ENCODE results near the gene MTR.

The MTR gene

DNA sequence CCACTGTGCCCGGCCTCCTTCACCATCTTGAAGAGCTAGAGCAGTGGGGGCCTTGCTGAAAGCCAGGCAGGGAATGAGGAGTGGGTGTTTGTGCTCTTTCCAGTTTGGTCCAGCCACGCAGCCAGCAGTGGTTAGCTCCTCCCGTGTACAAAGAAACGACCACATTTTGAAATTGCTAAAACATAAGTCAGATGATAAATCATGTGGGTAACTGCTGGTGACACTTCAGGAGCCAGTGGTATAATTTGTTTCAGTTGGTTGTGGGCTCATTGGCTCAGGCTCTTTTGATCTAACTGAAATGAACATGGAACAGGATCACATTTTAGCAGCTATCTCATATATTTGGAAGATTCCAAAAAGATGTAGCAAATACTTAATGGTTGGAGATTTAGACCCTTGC is 87.6 kb downstream of the MTR start:
- TF ChIP-seq, protein P1, sequence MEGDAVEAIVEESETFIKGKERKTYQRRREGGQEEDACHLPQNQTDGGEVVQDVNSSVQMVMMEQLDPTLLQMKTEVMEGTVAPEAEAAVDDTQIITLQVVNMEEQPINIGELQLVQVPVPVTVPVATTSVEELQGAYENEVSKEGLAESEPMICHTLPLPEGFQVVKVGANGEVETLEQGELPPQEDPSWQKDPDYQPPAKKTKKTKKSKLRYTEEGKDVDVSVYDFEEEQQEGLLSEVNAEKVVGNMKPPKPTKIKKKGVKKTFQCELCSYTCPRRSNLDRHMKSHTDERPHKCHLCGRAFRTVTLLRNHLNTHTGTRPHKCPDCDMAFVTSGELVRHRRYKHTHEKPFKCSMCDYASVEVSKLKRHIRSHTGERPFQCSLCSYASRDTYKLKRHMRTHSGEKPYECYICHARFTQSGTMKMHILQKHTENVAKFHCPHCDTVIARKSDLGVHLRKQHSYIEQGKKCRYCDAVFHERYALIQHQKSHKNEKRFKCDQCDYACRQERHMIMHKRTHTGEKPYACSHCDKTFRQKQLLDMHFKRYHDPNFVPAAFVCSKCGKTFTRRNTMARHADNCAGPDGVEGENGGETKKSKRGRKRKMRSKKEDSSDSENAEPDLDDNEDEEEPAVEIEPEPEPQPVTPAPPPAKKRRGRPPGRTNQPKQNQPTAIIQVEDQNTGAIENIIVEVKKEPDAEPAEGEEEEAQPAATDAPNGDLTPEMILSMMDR (IDR thresholded peaks at IDR 0.05; ENCODE audit: low read length): no peak
- TF ChIP-seq EZH2 (IDR thresholded peaks at IDR 0.05; ENCODE audit: borderline replicate concordance, low read length): no peak
- Histone ChIP-seq H3K9me3 (ENCODE audit: low read length) (no peaks in the 10 kb centered on the region), H3F3A (ENCODE audit: insufficient read depth, low read length) (no peaks in the 10 kb centered on the region), H3K9ac (ENCODE audit: low read length) (no peak overlapping the region), H3K36me3 (ENCODE audit: insufficient read depth, low read length) (peaks cover 63% of the 10 kb centered on the region), H3K79me2 (ENCODE audit: insufficient read depth, low read length) (no peaks in the 10 kb centered on the region), H3K27ac (ENCODE audit: low read depth, low read length, poor library complexity, severe bottlenecking) (no peak overlapping the region), H3K9me2 (ENCODE audit: low read depth, low read length) (no peaks in the 10 kb centered on the region), H3K27me3 (ENCODE audit: insufficient read depth, low read length) (no peaks in the 10 kb centered on the region), H4K20me1 (ENCODE audit: insufficient read depth, low read length) (no peaks in the 10 kb centered on the region), H3K4me1 (ENCODE audit: insufficient read depth, low read length, severe bottlenecking) (no peaks in the 10 kb centered on the region), H3K4me3 (ENCODE audit: low read depth, low read length, poor library complexity, severe bottlenecking) (no peak overlapping the region), H2AFZ (ENCODE audit: low read length) (no peak overlapping the region), H3K4me2 (ENCODE audit: low read length) (no peak overlapping the region)

DNA sequence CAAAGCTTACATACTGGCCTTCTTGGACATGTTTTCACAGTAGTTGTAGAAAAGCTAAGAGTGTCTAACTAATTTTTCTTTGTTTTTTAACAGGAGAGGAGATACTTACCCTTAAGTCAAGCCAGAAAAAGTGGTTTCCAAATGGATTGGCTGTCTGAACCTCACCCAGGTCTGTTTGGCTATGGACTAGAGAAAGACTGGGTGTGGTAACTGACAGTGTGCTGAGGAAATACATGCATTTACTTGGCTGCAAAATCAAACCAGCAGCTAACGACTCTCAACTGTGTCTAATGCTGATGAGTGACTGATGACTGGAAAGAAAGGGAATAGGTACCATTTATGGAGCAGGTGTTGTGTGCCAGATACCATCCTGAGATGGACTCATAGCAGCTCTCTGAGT is 91.1 kb downstream of the MTR start:
- Histone ChIP-seq H3K9me3 (ENCODE audit: low read length) (no peaks in the 10 kb centered on the region), H3K79me2 (ENCODE audit: insufficient read depth, low read length) (no peaks in the 10 kb centered on the region), H3K4me1 (ENCODE audit: insufficient read depth, low read length, severe bottlenecking) (no peaks in the 10 kb centered on the region), H4K20me1 (ENCODE audit: insufficient read depth, low read length) (no peaks in the 10 kb centered on the region), H2AFZ (ENCODE audit: low read length) (no peak overlapping the region), H3K27ac (ENCODE audit: low read depth, low read length, poor library complexity, severe bottlenecking) (no peak overlapping the region), H3F3A (ENCODE audit: insufficient read depth, low read length) (no peaks in the 10 kb centered on the region), H3K27me3 (ENCODE audit: insufficient read depth, low read length) (no peaks in the 10 kb centered on the region), H3K4me2 (ENCODE audit: low read length) (no peak overlapping the region), H3K4me3 (ENCODE audit: low read depth, low read length, poor library complexity, severe bottlenecking) (no peak overlapping the region), H3K9ac (ENCODE audit: low read length) (no peak overlapping the region), H3K9me2 (ENCODE audit: low read depth, low read length) (no peaks in the 10 kb centered on the region), H3K36me3 (ENCODE audit: insufficient read depth, low read length) (peaks cover 52% of the 10 kb centered on the region)
- no peak for TF ChIP-seq EZH2 (IDR thresholded peaks at IDR 0.05; ENCODE audit: borderline replicate concordance, low read length)
- TF ChIP-seq, protein P1 (IDR thresholded peaks at IDR 0.05; ENCODE audit: low read length): no peak

GRCh38 chr1:236887081-236887480 is 92.0 kb downstream of the MTR start:
- H3K4me3 ChIP-seq (ENCODE audit: low read depth, low read length, poor library complexity, severe bottlenecking): no peak overlapping the region
- TF ChIP-seq, protein P1 (IDR thresholded peaks at IDR 0.05; ENCODE audit: low read length): no peak
- no peak for TF ChIP-seq EZH2 (IDR thresholded peaks at IDR 0.05; ENCODE audit: borderline replicate concordance, low read length)
- no peaks in the 10 kb centered on the region for H3K9me3 ChIP-seq (ENCODE audit: low read length)
- no peaks in the 10 kb centered on the region for H3K9me2 ChIP-seq (ENCODE audit: low read depth, low read length)
- no peaks in the 10 kb centered on the region for H3K79me2 ChIP-seq (ENCODE audit: insufficient read depth, low read length)
- H3K4me2 ChIP-seq (ENCODE audit: low read length): no peak overlapping the region
- no peak overlapping the region for H2AFZ ChIP-seq (ENCODE audit: low read length)
- H3K9ac ChIP-seq (ENCODE audit: low read length): no peak overlapping the region
- H3K36me3 ChIP-seq (ENCODE audit: insufficient read depth, low read length): peaks cover 56% of the 10 kb centered on the region
- no peaks in the 10 kb centered on the region for H3F3A ChIP-seq (ENCODE audit: insufficient read depth, low read length)
- no peaks in the 10 kb centered on the region for H4K20me1 ChIP-seq (ENCODE audit: insufficient read depth, low read length)
- H3K27ac ChIP-seq (ENCODE audit: low read depth, low read length, poor library complexity, severe bottlenecking): no peak overlapping the region
- H3K4me1 ChIP-seq (ENCODE audit: insufficient read depth, low read length, severe bottlenecking): no peaks in the 10 kb centered on the region
- H3K27me3 ChIP-seq (ENCODE audit: insufficient read depth, low read length): no peaks in the 10 kb centered on the region
